ENCODE results near the gene MFRP.

Gene MFRP

DNA sequence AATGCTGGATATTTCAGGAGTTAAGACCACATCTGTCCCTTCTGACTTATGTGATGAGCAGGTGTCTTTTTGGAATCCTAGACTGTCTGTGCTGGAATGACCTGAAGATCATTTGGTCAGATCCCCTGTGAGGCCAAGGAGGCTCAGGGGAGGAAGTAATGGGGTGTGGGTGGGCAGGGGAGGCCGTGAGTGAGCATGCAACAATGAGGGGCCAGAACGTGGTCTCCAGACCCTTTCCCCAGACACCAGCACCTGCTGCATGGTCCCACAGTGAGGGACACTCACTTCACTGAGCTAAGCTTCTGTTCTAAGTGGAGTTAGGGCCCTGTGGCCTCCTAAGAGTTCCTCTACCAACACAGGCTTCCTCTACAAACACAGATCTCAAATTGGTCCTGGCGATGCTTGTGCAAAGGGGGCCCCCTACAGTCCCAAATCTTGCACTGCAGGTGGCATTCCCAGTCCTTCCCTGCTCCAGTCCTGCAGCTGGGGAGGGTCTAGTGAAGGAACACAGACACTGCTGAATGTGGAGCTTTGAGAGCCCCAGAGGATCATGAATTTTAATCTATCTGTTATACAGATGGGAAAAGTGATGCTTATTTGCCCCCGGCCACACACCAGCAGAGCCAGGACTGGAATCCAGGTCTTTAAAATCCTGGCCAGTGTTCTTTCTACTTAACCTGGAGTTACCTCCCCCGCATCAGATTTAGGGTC, 27.6 kb upstream of the MFRP start:
- in situ Hi-C loops (cut with HindIII; ENCODE audit: low pct_ligation_motif_present, low pct_unique_long_range_greater_than_20kb, low sequenced_read_pairs), result no loop called here

DNA sequence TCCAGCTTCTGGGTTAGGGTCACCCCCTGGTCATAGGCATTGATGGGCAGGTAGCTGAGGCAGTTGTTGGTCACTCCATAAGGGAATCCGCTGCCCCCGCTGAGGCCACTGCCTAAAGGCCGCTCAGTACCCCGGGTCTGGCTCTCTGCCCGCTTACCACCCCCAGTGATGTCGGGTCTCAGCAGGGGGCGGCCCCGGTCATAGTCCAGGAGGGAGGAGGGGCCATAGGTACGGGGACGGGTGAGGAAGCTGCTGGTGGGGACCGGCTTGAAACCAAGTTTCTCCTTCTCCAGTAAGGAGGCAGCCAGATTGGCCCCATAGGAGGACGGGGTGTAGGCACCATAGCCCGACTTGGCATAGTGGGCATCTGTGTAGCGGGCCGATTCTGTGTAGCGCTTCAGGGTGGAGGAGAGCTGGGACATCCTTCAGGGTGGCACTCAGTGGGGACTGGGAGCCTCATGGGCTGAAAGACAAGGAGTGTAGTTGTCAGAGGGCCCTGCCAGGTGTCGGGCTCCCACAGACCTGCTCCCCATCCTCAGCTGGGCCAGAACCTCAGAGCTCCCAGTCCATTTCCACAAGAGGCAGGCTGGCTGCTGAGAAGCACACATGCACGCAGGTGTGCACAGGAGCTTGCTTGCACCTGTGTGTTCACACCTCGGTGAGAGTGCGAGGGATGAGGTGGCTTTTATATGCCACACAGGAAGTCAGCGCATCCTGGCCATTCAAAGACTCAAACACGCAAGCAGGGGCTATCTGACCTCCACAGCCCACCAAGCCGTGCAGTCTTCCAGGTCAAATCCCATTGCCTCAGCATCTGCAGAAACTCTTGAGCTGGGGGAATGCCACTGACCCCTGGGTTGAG, 26.8 kb upstream of the MFRP start:
- in situ Hi-C loops (cut with HindIII; ENCODE audit: low pct_ligation_motif_present, low pct_unique_long_range_greater_than_20kb, low sequenced_read_pairs), result no loop called here
- DNase-seq, result no peak

More for the DNA sequence above, 27.6 kb upstream of the MFRP start:
- peak; percentile 68 for DNase-seq

DNA sequence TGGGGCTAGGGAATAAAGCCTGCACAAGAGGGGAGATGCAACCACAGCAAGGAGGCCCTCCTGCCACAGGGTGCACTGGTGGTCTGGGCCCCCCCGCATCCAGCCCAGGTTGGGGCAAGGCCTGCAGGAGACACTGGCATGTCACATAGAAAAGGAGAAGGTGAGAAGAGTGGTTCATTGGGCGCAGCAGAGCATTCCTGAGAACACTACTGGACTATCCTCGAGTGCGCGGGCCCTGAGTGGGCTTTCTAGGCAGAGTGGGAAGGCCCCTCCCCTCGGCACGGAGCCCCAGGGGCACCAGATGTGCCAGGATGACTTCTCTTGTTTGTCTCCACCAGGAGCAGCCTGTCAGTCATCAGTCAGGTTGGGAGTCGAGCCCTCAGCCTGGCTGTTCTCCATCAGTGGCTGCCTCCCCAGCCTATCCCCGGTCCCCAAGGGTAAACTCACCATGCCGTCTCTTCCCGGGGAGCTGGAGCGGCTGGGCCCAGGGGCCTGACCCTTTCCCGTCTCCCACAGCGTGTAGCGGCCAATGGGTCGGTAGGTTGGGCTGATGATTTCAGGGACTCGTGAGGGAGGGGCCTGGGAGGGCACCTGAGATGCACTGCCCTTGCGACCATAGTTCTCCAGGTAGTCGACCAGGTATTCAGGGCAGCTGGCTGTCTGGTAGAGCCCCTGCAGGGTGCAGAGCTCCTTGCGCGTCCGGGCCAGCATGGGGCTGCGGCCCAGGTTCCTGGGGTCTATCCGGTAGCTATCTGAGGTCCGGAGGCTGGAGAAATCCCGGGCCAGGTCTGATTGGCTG, 26.0 kb upstream of the MFRP start:
- DNase-seq, result no peak
- in situ Hi-C loops (cut with HindIII; ENCODE audit: low pct_ligation_motif_present, low pct_unique_long_range_greater_than_20kb, low sequenced_read_pairs), result no loop called here

DNA sequence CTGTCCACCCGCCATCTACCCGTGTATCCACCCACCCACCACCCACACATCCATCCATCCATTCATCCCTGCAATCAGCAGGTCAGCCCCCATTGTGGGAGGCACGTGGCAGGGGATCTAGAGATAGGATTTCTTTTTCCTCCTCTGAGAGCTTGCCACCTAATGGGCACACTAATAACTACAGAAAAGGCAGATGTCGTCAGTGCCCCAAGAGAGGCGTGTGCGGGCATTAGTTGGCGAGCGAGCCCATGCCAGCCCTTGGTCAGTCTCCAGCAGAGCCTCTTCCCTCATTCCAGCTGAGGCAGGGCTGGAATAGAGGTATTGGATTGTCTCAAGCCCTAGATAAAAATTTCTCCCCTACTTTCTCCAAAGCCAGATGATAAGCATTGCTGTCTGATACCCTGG, 25.3 kb upstream of the MFRP start:
- in situ Hi-C loops (cut with HindIII; ENCODE audit: low pct_ligation_motif_present, low pct_unique_long_range_greater_than_20kb, low sequenced_read_pairs), result no loop called here
- peak; percentile 47 for DNase-seq

DNA sequence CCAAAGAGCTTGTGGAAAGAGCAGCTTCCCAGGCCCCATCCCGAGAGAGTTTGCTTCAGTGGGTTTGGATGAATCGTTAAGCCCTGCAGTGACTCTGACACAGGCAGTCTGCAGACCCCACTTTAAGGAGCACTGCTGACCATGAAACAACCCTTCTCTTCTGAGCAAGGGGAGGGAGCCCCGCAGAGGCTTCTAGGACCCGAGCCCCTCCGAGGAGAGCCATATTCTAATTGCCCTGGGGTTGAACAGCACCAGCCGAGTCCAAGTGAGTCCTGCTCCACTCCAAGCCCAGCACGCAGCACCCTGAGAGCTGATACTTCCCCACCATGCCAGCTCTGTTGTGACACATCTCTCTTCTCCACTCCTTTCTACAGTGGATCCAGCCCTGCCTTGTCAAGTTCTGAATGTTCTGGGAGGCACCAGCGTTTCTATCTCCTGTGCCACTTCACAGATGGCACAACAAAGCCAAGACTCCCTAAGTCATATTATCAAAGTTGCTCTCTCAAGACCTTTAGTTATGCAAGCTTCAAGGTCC, 24.6 kb upstream of the MFRP start:
- no peak for DNase-seq
- in situ Hi-C loops (cut with HindIII; ENCODE audit: low pct_ligation_motif_present, low pct_unique_long_range_greater_than_20kb, low sequenced_read_pairs), result no loop called here

DNA sequence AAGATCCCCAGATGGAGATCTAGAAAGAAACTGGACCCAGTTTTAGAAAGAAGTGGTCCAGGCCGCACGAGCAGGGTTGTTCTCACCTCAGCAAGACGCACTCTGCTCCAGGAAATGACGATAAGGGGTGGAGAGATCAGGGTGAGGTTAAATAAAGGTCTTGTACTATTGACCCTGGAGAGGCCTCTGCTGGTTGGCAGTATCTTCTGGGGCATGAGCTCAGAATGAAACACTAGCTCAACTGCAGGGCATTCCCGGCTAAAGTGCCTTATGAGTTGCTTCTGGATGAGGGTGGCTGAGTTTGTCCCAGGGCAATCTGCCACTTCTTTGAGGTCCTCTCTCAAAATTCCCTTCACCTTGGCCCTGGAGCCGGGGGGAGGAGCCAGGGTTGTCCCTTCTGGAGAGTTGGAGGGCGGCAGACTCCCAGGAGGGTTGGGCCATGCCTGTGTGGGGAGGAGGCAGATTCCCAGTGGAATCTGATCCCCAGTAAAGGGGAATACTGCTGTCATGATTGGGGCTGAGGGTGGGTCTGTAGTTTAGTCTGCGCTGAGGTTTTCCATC, 24.1 kb upstream of the MFRP start:
- no peak for DNase-seq
- in situ Hi-C loops (cut with HindIII; ENCODE audit: low pct_ligation_motif_present, low pct_unique_long_range_greater_than_20kb, low sequenced_read_pairs), result no loop called here

DNA sequence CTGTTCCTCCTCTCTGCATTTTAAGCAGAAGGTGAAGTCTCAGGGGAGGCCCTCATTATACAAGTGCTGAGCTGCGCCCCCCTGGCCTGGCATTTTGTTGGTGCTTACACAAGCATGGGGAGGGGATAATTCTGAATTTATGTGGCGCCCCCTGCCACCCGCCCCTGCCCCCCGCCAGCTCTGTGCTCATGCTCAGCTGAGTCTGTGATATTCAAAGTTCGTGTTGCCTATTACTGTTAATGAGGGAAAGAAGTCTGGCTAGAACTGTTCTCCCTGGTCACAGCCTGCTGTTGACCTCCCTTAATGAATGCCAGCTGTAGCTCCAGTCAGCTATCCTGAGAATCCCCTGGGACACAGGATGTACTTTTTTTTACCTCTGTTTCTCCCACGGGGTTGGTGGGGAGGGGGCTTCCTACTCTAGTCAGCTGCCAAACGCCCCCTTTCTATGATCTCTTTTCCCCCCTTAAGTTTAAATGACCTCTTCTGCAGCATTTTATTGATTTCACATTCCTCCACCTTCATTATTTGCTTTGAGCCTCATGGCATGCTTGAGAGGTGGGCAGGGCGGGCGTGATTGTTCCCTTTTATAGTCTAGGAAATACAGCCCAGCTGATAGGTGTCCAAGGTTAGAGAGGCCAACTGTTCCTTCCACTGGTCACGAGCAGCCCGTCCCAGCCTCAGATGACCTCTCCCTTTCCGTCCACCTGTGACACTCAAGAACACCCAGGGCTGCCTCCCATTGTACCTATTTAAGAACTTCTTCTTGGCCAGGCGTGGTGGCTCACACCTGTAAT, 22.8 kb upstream of the MFRP start:
- in situ Hi-C loops (cut with HindIII; ENCODE audit: low pct_ligation_motif_present, low pct_unique_long_range_greater_than_20kb, low sequenced_read_pairs), result no loop called here
- no peak for DNase-seq

DNA sequence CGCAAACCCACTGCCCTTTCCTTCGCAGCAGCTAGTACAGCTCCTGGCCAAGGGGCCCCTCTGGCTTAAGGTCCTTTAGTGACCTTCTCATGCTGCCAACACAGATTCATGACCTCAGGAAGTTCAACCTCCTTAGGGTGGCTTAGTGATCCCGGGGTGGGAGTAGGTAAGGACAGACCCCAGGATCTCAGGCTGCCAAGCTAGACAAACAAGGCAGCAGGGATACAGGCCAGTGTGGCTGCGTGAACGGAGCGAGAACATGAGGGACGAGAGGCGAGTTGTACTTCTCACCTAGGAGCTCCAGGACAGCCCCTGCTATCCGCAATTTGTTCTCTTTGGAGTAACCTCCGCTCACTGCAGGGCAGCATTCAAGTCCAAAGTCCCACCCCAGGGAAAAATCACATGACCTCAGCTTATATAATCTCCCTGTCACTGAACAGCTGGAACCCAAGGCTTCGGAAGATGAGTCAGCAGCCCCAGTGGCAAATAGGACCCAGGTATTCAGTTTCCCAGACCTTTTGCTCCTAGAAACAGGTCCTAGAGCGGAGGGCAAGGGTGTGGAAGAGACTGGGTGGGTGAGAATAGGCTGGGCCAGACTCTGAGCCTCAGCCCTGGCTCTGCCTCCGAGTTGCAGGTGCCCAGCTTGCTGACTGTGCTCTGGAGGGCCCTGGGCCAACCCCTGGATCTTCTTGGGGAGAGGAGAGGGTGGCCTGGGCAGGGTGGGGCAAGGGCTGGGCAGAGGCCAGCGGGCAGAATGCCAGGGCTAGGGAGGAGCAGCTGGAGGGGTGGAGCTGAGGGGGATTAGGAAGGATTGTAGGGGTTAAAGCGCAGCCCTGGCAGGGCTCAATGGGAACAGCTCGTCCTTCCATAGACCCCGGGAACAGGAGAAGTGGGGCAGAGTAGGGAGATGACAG, 21.9 kb upstream of the MFRP start:
- DNase-seq, result no peak
- in situ Hi-C loops (cut with HindIII; ENCODE audit: low pct_ligation_motif_present, low pct_unique_long_range_greater_than_20kb, low sequenced_read_pairs), result no loop called here

DNA sequence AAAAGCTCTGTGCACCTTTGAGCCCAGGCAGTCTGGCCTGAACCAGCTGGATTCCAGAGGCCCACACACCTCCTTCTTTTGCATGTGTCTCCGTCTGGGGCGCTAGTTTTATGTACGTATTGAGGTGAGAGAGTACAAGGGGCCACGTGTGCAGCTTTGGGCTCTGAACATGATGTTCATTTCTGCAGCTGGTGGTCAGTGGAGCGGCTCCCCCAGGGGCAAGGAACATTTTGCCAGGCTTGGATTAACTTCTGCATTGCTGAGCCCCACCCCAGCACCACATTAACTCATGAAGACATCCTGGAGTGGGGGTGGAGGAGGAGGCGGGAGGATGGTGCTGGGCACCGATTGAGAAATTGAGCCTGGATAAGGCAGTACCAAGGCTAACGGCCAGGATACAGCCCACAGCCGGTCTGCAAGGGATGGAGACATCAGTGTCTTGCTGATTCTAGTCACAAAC, 21.2 kb upstream of the MFRP start:
- no peak for DNase-seq
- in situ Hi-C loops (cut with HindIII; ENCODE audit: low pct_ligation_motif_present, low pct_unique_long_range_greater_than_20kb, low sequenced_read_pairs), result no loop called here

DNA sequence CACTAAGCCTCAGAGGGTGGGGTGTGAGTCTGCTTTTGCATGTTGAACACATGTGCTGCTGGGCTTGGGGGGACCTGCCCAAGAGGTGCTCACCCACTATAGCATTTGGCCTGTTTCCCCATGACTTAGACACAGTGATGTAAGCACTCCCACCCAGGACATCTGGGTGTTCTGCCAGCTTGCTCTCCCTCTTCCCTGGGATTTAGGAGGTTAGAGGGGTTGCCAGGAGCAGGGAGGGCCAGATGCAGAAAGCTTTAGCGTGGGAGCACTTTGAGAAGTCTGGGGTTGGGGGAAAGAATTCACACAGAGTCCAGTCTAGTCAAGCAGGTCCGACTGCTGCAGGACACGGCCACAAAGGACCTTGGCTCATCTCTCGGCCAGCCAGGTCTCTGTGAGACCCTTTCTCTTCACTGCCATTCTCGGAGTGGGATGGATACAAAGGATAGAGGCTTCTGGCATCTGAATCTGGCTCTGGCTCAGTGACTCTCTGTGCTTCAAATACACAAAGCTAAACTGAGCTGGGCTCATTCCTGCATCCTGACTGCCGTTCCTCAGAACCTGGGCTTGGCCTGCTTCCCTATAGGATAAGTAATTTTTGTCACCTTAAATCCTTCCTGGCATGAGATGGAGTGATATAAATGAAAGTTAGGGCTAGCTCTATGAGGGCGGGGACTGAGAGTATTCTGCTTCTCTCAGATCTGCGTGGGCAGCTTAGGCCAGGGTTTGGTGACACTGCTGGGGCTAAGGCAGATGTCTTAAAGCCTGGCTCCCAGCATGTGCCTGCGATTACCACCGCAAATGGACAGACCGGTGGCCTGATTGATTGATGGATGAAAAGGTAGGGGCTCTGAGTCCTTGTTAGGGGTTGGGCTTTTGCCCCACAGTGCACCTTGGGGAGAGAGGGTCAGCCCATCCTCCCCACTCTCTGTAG, 20.4 kb upstream of the MFRP start:
- in situ Hi-C loops (cut with HindIII; ENCODE audit: low pct_ligation_motif_present, low pct_unique_long_range_greater_than_20kb, low sequenced_read_pairs), result no loop called here
- DNase-seq, result no peak

DNA sequence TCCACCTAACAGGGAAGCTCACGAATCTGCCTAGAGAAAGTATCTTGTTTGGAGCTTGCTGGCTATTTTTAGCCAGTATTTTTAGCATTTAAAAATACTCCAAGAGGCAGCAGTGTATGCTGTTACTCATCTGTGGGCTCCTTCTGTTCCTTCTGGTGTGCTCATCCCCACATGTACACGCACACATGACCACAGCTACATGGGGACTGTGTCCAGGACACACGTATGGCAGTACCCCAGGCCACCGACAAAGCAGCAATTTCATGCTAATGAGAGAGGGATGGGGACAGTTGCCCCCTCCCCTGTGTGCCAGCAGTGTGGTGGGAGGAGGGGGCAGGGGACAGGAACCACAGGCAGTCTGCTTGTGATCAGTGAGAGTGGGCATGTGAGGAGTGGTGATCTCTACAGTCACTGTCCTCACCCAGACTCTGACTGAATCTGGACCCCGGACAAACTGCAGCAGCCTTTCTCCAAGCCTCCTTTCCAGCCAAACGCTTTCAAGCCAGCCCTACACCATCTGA, 18.6 kb upstream of the MFRP start:
- in situ Hi-C loops (cut with HindIII; ENCODE audit: low pct_ligation_motif_present, low pct_unique_long_range_greater_than_20kb, low sequenced_read_pairs), result no loop called here
- no peak for DNase-seq

DNA sequence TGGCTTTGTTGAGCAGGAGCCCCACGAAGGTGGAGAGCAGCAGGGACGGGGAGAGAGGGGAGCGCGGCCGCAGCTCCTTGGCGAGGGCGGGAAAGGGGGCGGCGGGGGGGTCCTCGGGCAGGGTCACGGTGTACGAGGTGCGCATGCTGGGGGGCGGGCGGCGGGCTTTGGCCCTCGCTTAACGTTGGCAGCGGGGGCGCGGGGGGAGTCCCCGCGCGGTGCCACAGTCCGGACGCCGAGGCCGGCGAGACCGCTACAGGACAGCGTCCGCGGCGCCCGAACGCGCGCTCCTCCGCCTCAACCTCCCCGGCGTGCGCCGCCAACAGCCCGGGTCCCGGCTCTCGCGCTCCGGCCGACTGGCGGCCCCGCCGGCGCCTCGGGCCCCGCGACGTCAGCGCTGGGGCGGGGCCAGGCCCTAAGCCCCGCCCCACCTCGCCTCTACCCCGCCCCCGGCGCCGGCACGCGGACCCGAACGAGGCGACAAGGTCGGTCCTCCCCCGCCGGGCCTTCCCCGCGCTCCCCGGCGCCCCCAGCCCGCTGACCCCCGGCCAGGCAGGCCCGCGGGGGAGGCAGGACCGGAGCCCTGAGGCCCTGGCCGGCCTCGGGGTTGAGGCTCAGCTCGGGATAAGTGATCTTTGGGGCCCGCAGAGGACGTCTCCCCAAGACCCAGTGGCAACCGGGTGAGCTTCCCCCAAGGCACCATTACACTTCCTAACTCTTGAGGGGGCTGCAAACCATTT, 17.5 kb upstream of the MFRP start:
- in situ Hi-C loops (cut with HindIII; ENCODE audit: low pct_ligation_motif_present, low pct_unique_long_range_greater_than_20kb, low sequenced_read_pairs), result no loop called here
- DNase-seq, result peak; percentile 48

DNA sequence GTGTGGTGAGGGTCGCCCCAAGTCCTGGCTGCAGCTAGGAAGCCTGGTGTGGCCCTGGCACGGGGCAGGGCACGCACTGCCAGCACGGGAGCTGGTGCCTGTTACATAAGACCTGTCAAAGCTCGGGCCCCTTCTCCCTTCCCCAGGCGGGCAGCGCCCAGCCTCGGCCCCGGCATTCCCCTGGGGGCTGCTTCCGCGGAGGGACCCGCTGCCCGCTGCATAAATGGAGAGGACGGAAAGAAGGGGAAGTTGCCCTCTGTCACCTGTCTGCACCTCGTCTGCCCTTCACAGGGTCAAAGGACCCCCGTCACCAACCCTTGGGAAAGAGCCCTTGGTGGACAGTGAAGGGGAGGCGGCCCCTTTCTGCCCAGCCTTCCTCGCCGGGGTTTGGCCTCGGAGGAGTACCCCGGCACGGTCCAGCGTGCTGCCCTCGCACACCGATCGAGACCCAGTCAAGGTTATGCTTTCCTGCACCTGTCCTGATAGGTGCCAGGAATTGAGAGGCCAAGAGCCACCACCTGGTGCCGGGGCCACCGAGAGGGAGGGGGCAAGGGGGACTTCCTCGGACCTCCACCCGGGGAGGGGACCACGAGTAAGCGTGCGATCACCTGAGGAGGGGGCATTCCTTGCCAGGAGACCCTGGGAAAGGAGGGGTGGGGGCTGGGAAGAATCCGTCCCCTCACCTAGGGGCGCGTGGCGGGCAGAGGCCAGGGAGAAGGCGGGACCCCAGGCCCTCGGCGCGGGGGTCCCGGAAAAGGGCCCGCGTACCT, 16.8 kb upstream of the MFRP start:
- in situ Hi-C loops (cut with HindIII; ENCODE audit: low pct_ligation_motif_present, low pct_unique_long_range_greater_than_20kb, low sequenced_read_pairs), result no loop called here
- DNase-seq, result no peak

DNA sequence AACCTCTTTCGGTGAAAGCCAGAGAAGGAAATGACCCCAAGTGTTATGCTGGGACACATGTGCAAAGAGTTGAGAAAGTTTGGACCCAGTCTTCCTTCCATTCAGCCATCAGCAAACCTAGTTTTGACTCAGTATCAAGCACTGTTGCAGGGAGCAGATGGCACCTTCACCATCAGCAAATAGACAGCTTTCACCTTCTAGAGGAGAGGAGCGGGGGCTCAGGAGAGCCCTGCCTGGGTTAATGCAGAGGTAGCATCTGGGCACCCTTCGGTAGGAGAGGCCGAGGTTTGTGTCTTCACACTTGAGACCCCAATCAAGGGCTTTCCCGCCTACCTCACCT, 16.2 kb upstream of the MFRP start:
- no peak for DNase-seq
- in situ Hi-C loops (cut with HindIII; ENCODE audit: low pct_ligation_motif_present, low pct_unique_long_range_greater_than_20kb, low sequenced_read_pairs), result no loop called here

Data from ACHN (cell line).